Panc1 (cell line): Measurements from ENCODE around the gene MAF. TPM values are rescaled to one million over a fixed set of nuclear protein-coding genes. Genes with fewer than 3 reads are reported as not detected.

ENCODE experiments used
- ATAC-seq: fragments of 200-7000 bp; cut with Tn5 transposase; 2 replicates; pipeline ENCODE4 v1.9.1; 2020; ENCODE audit warnings: mild to moderate bottlenecking, moderate library complexity
- BruUV-seq: library from RNA; stranded (reverse); fragments of 400-500 nt; replicated peaks from 2 replicates; lab custom pipeline; 2021; lab: Mats Ljungman, UMichigan
- CTCF ChIA-PET: fragments of 300-600 bp; sonication (Branson Sonifier 250); formaldehyde crosslinking; loops from one replicate; lab custom pipeline; 2022; ENCODE audit warnings: antibody characterized with exemption; lab: Charles Lee
- POLR2A ChIA-PET: fragments of 300-600 bp; sonication (Branson Sonifier 250); formaldehyde crosslinking; loops from one replicate; lab custom pipeline; 2022; ENCODE audit warnings: antibody characterized with exemption; lab: Charles Lee
- DNase-seq: peaks from one replicate; pipeline ENCODE4 v3.0.0-alpha.2; 2010; ENCODE audit warnings: low read depth, low spot score
- H3K27ac ChIP-seq: 2 replicates; pipeline ENCODE4 v1.5.1; 2011; ENCODE audit warnings: mild to moderate bottlenecking, low read length, inconsistent platforms
- H3K27me3 ChIP-seq: fragments of 200-500 bp; sonication (Bioruptor generic); 2 replicates; pipeline ENCODE4 v1.6.0; 2014; ENCODE audit warnings: low read length, inconsistent platforms; ENCODE audit not compliant: control insufficient read depth, insufficient read depth
- H3K36me3 ChIP-seq: fragments of 200-500 bp; sonication (Bioruptor generic); 2 replicates; pipeline ENCODE4 v1.5.1; 2014; ENCODE audit warnings: inconsistent platforms, mild to moderate bottlenecking, low read length, moderate library complexity; ENCODE audit not compliant: control insufficient read depth, insufficient read depth
- H3K4me1 ChIP-seq: 2 replicates; pipeline ENCODE4 v1.5.1; 2011; ENCODE audit warnings: inconsistent platforms, mild to moderate bottlenecking, low read length, moderate library complexity; ENCODE audit not compliant: control insufficient read depth, insufficient read depth
- H3K4me3 ChIP-seq, 2 experiments: 2 replicates each; pipeline ENCODE4 v1.5.1; 2011 to 2012; ENCODE audit warnings: low read depth in 2 of 2, low read length in 2 of 2, mild to moderate bottlenecking in 2 of 2, inconsistent platforms in 1 of 2, moderate library complexity in 1 of 2
- H3K9me3 ChIP-seq: fragments of 200-500 bp; sonication (Bioruptor generic); 2 replicates; pipeline ENCODE4 v1.5.1; 2014; ENCODE audit warnings: low read depth, mild to moderate bottlenecking, inconsistent platforms, low read length, moderate library complexity; ENCODE audit not compliant: control insufficient read depth, insufficient read depth
- POLR2AphosphoS5 ChIP-seq: IDR thresholded peaks from 2 replicates; pipeline ENCODE4 v1.6.1; 2012; ENCODE audit warnings: mild to moderate bottlenecking, low read depth, low read length, moderate library complexity
- SIN3A ChIP-seq: IDR thresholded peaks from 2 replicates; pipeline ENCODE4 v1.6.1; 2012; ENCODE audit warnings: low read depth, mild to moderate bottlenecking, low read length, moderate library complexity, borderline replicate concordance; ENCODE audit not compliant: insufficient read depth
- TCF7L2 ChIP-seq: IDR thresholded peaks from 2 replicates; pipeline ENCODE4 v1.6.1; 2011; ENCODE audit warnings: mild to moderate bottlenecking, low read depth, low read length, inconsistent platforms
- in situ Hi-C: cut with HindIII; loops from 2 replicates; pipeline ENCODE4 v1.10.0; 2016; ENCODE audit warnings: low sequenced_read_pairs, low pct_unique_long_range_greater_than_20kb
- intact Hi-C: fragments of 100-400 bp; cut with micrococcal nuclease; formaldehyde crosslinking; loops from one replicate; pipeline ENCODE4 v1.10.0; 2022; ENCODE audit not compliant: unreplicated experiment
- total RNA-seq: library from RNA; stranded (reverse); gene quantifications from one replicate; pipeline ENCODE4 v1.2.1, GENCODE V29; 2021; ENCODE audit not compliant: unreplicated experiment
- TF ChIP-seq, protein P1 (sequence below): fragments of 450-650 bp; IDR thresholded peaks from 2 replicates; pipeline ENCODE4 v1.5.1; 2017; ENCODE audit warnings: mild to moderate bottlenecking
- TF ChIP-seq, protein P2 (sequence below), 2 experiments: IDR thresholded peaks; 2 replicates each; pipeline ENCODE4 v1.6.1; 2011 to 2012; ENCODE audit warnings: low read depth in 2 of 2, control low read depth in 1 of 2, low read length in 1 of 2, mild to moderate bottlenecking in 1 of 2, moderate library complexity in 1 of 2; ENCODE audit not compliant: insufficient read depth in 1 of 2

The MAF gene
- total RNA-seq, 1 experiment from 2014 or later: 0.46 TPM

DNA sequence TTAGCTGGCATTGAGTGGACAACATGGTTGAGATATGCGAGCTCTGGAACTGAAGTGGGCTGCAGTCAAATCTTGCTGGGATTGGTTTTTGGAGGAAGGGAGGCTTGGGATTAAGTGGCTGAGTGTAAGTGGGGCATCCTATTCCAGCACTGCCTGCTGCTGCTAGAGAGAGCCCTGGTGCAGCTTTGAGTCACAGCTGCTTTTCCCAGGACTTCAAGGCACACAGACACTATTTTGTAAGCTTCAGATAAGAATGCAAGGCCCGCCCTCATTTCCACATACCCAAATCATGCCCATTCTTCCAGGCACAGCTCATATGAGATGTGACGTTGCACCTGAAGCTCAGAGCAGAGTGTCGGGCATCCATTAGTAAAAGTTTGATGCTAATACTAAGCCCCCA is 10.2 kb upstream of the MAF start:
- POLR2A ChIA-PET: no interaction called here
- ATAC-seq (no peak), DNase-seq (no peak)
- Histone ChIP-seq H3K4me1 (no peaks in the 10 kb centered on the region), H3K27ac (no peak overlapping the region), H3K9me3 (no peaks in the 10 kb centered on the region), H3K27me3 (peaks cover 1% of the 10 kb centered on the region), H3K4me3 (no peak overlapping the region), H3K36me3 (no peaks in the 10 kb centered on the region)
- no peak for TF ChIP-seq POLR2AphosphoS5
- TF ChIP-seq, protein P1, sequence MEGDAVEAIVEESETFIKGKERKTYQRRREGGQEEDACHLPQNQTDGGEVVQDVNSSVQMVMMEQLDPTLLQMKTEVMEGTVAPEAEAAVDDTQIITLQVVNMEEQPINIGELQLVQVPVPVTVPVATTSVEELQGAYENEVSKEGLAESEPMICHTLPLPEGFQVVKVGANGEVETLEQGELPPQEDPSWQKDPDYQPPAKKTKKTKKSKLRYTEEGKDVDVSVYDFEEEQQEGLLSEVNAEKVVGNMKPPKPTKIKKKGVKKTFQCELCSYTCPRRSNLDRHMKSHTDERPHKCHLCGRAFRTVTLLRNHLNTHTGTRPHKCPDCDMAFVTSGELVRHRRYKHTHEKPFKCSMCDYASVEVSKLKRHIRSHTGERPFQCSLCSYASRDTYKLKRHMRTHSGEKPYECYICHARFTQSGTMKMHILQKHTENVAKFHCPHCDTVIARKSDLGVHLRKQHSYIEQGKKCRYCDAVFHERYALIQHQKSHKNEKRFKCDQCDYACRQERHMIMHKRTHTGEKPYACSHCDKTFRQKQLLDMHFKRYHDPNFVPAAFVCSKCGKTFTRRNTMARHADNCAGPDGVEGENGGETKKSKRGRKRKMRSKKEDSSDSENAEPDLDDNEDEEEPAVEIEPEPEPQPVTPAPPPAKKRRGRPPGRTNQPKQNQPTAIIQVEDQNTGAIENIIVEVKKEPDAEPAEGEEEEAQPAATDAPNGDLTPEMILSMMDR: no peak
- TF ChIP-seq TCF7L2: no peak
- TF ChIP-seq, protein P2, sequence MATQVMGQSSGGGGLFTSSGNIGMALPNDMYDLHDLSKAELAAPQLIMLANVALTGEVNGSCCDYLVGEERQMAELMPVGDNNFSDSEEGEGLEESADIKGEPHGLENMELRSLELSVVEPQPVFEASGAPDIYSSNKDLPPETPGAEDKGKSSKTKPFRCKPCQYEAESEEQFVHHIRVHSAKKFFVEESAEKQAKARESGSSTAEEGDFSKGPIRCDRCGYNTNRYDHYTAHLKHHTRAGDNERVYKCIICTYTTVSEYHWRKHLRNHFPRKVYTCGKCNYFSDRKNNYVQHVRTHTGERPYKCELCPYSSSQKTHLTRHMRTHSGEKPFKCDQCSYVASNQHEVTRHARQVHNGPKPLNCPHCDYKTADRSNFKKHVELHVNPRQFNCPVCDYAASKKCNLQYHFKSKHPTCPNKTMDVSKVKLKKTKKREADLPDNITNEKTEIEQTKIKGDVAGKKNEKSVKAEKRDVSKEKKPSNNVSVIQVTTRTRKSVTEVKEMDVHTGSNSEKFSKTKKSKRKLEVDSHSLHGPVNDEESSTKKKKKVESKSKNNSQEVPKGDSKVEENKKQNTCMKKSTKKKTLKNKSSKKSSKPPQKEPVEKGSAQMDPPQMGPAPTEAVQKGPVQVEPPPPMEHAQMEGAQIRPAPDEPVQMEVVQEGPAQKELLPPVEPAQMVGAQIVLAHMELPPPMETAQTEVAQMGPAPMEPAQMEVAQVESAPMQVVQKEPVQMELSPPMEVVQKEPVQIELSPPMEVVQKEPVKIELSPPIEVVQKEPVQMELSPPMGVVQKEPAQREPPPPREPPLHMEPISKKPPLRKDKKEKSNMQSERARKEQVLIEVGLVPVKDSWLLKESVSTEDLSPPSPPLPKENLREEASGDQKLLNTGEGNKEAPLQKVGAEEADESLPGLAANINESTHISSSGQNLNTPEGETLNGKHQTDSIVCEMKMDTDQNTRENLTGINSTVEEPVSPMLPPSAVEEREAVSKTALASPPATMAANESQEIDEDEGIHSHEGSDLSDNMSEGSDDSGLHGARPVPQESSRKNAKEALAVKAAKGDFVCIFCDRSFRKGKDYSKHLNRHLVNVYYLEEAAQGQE (IDR thresholded peaks at IDR 0.05; ENCODE audit: insufficient read depth in 1 of 2, low read depth in 2 of 2, low read length in 1 of 2): no peak
- intact Hi-C loops: no loop called here
- CTCF ChIA-PET: no interaction called here
- in situ Hi-C loops: no loop called here
- BruUV-seq: no TSS peak

DNA sequence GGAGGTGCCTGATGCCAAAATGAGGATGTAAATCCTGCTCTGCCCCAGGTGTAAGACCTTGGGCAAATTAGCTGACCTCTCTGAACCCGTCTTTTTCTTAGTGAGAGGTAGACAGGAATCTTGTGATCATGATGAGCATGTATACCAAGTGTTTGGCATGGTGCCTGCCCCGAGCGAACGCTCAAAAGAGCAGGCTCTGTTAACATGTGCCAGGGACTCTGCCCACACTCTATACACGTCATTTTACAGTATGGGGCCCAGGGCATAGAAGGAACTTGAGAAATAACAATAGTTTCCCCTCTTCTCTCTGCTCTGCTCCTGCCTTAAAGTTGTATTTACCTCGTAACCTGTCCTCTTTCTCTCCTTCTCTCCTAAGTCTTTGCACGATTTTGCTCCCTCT is 9.3 kb upstream of the MAF start:
- Histone ChIP-seq H3K36me3 (no peaks in the 10 kb centered on the region), H3K27ac (no peak overlapping the region), H3K4me3 (no peak overlapping the region), H3K4me1 (no peaks in the 10 kb centered on the region), H3K9me3 (no peaks in the 10 kb centered on the region), H3K27me3 (peaks cover 4% of the 10 kb centered on the region)
- no peak for ATAC-seq
- BruUV-seq: no TSS peak
- intact Hi-C loops (no loop called here), in situ Hi-C loops (no loop called here)
- POLR2A ChIA-PET: interaction anchor here (0.7 kb wide), 1 partner anchor 1467 kb away, joined by 3 read pairs; no protein-coding TSS in a partner anchor
- no peak for TF ChIP-seq POLR2AphosphoS5
- no peak for TF ChIP-seq SIN3A
- no peak for TF ChIP-seq TCF7L2
- TF ChIP-seq, protein P2 (IDR thresholded peaks at IDR 0.05; ENCODE audit: insufficient read depth in 1 of 2, low read depth in 2 of 2, low read length in 1 of 2): no peak
- TF ChIP-seq, protein P1: no peak
- no peak for DNase-seq
- CTCF ChIA-PET: no interaction called here
